Uterus (tissue), 4 donors: ENCODE data around the gene DAO. TPM values are rescaled to one million over a fixed set of nuclear protein-coding genes. Genes with fewer than 3 reads are reported as not detected.

Source experiments
- DNase-seq, 2 donors: peaks; one replicate each; pipeline ENCODE4 v3.0.0-alpha.2; 2019 to 2020
- H3K27ac ChIP-seq, 2 donors: fragments of 200-600 bp; sonication (generic); 1 replicate in 1 of 2; 2 replicates in 1 of 2; pipeline ENCODE4 v1.5.1; 2016 to 2018
- H3K27me3 ChIP-seq, 2 donors: fragments of 200-600 bp; sonication (generic); one replicate each; pipeline ENCODE4 v1.5.1; 2018 to 2019; ENCODE audit warnings: control low read depth in 1 of 2
- H3K36me3 ChIP-seq, 2 donors: fragments of 200-600 bp; sonication (generic); one replicate each; pipeline ENCODE4 v1.5.1; 2019; ENCODE audit warnings: control low read depth in 1 of 2
- H3K4me1 ChIP-seq, 2 donors: fragments of 200-600 bp; sonication (generic); one replicate each; pipeline ENCODE4 v1.5.1; 2018 to 2019; ENCODE audit warnings: control low read depth in 1 of 2
- H3K4me3 ChIP-seq, 2 donors: fragments of 200-600 bp; sonication (generic); 1 replicate in 1 of 2; 2 replicates in 1 of 2; pipeline ENCODE4 v1.5.1; 2018 to 2019; ENCODE audit warnings: mild to moderate bottlenecking in 1 of 2
- H3K9me3 ChIP-seq, 2 donors: fragments of 200-600 bp; sonication (generic); one replicate each; pipeline ENCODE4 v1.5.1; 2019; ENCODE audit warnings: control low read depth in 1 of 2
- POLR2A ChIP-seq, 2 donors: fragments of 450-650 bp; IDR thresholded peaks; one replicate each; pipeline ENCODE4 v1.6.1; 2016; ENCODE audit warnings: antibody characterized with exemption in 2 of 2, mild to moderate bottlenecking in 1 of 2, moderate library complexity in 1 of 2
- intact Hi-C: fragments of 100-400 bp; cut with DNase I; formaldehyde crosslinking; loops from one replicate; pipeline ENCODE4 v1.15.1; 2023; ENCODE audit warnings: low total_unique reads
- total RNA-seq, 4 donors: library from RNA; depleted of rRNA in 3 of 4; stranded (reverse); fragments of >200 nt in 3 of 4; gene quantifications; one replicate each; pipeline versions ENCODE4 v1.1.0 to v1.2.4, GENCODE V29; 2014 to 2023
- TF ChIP-seq, protein P1 (sequence below), 4 experiments: fragments of 200-600 bp in 2 of 4; fragments of 450-650 bp in 2 of 4; sonication (generic) in 2 of 4; IDR thresholded peaks; one replicate each; pipeline ENCODE4 v1.5.1; 2016 to 2019; ENCODE audit warnings: antibody characterized with exemption in 4 of 4, mild to moderate bottlenecking in 2 of 4, moderate library complexity in 1 of 4
- donor health status: DM: yes; HTN: yes; CAD: no.

The DAO gene
- total RNA-seq, 4 donors from 2014 or later = not detected

DNA sequence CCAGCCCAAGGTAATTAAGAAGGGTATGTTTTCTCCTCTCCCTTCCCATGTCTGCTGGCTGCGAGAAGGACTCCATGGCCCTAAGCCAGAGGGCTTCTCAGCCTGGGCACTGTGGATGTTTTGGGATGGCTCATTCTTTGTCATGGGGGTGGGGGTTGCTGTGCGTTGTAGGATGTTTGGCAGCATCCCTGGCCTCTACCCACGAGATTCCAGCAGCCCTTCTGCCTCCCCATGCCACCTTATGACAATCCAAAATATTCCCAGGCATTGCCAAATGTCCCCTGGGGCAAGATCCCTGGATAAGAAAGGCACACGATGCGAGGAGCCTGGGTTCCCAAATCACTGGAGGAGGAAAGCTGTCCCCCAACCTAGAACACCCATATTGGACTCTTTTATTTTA, 36.4 kb downstream of the DAO start:
- intact Hi-C loops = no loop called here
- Histone ChIP-seq H3K27ac (no peak overlapping the region), H3K36me3 (no peaks in the 10 kb centered on the region)

DNA sequence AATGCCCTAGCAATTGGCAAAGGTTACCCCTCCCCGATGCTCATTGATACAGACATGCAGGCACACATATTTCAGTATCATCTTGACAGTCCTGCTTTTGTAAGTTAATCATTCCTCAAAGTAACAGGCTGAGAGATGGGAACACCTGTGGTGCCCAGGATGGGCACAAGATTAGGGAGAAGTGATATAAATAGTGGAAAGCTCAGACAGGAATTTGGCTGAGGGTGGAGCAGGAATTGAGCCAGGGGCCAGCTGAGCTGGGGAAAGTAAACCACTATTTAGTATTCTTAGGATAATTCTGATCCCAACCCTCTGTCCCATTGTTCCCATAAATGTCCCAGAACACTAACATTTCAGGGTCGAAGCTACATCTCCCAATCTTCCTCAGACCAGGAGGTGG, 38.3 kb downstream of the DAO start:
- intact Hi-C loops = no loop called here
- no peak overlapping the region for H3K4me3 ChIP-seq
- DNase-seq = no peak
- no peaks in the 10 kb centered on the region for H3K27me3 ChIP-seq
- TF ChIP-seq, protein P1, sequence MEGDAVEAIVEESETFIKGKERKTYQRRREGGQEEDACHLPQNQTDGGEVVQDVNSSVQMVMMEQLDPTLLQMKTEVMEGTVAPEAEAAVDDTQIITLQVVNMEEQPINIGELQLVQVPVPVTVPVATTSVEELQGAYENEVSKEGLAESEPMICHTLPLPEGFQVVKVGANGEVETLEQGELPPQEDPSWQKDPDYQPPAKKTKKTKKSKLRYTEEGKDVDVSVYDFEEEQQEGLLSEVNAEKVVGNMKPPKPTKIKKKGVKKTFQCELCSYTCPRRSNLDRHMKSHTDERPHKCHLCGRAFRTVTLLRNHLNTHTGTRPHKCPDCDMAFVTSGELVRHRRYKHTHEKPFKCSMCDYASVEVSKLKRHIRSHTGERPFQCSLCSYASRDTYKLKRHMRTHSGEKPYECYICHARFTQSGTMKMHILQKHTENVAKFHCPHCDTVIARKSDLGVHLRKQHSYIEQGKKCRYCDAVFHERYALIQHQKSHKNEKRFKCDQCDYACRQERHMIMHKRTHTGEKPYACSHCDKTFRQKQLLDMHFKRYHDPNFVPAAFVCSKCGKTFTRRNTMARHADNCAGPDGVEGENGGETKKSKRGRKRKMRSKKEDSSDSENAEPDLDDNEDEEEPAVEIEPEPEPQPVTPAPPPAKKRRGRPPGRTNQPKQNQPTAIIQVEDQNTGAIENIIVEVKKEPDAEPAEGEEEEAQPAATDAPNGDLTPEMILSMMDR (IDR thresholded peaks at IDR 0.05) = no peak
- TF ChIP-seq POLR2A (IDR thresholded peaks at IDR 0.05) = no peak
- no peaks in the 10 kb centered on the region for H3K4me1 ChIP-seq
- no peaks in the 10 kb centered on the region for H3K36me3 ChIP-seq
- no peak overlapping the region for H3K27ac ChIP-seq
- no peaks in the 10 kb centered on the region for H3K9me3 ChIP-seq

More for the DNA sequence above, 36.4 kb downstream of the DAO start:
- Histone ChIP-seq H3K27me3 (no peaks in the 10 kb centered on the region), H3K9me3 (no peaks in the 10 kb centered on the region), H3K4me1 (no peaks in the 10 kb centered on the region), H3K4me3 (no peak overlapping the region)
- DNase-seq = no peak
- TF ChIP-seq POLR2A (IDR thresholded peaks at IDR 0.05) = no peak
- TF ChIP-seq, protein P1 (IDR thresholded peaks at IDR 0.05) = no peak

DNA sequence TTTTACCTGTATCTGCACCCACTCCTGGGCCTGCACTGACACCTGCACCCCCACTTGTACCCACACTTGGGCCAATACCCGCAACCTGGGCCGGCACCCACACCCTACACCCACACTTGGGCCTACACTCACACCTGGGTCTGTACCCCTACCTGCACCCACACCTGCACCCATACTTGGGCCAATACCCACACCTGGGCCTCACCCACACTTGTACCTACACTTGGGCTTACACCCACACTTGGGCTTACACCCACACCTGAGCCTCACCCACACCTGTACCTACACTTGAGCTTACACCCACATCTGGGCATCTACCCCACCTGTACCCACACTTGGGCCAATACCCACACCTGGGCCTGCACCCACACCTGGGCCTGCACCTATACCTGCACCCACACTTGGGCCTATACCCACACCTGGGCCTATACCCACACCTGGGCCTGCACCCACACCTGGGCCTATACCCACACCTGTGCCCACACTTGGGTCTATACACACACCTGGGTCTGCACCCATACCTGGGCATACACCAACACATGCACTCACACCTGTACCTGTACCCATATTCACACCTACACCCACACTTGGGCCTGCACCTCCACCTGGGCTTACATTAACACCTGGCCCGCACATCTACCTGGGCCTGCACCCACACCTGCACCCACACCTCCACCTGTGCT, 39.2 kb downstream of the DAO start:
- Histone ChIP-seq H3K27me3 (no peaks in the 10 kb centered on the region), H3K4me3 (no peak overlapping the region), H3K36me3 (no peaks in the 10 kb centered on the region), H3K9me3 (no peaks in the 10 kb centered on the region), H3K27ac (no peak overlapping the region), H3K4me1 (no peaks in the 10 kb centered on the region)
- intact Hi-C loops = no loop called here
- DNase-seq = no peak
- TF ChIP-seq, protein P1 (IDR thresholded peaks at IDR 0.05) = no peak
- no peak for TF ChIP-seq POLR2A (IDR thresholded peaks at IDR 0.05)

DNA sequence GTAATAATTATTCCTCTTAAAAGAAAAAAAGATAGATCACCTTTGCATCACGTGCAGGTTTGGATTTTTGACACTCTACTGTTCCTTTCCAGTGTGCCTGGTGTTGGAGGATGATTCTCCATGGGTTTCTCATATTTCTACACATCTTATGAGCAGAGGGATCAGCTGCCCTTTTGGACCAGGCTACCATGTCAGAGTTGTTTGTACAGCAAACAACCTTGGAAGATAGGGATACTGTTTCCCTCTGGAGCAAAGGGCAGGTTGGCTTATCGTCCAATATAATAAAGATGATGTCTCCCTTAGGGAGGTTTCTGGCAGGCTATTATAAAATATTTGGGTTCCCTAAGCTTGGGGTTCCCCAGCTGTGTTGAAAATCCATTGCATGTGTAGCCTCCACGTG, 42.1 kb downstream of the DAO start:
- Histone ChIP-seq H3K9me3 (no peaks in the 10 kb centered on the region), H3K27me3 (no peaks in the 10 kb centered on the region), H3K36me3 (no peaks in the 10 kb centered on the region), H3K4me1 (no peaks in the 10 kb centered on the region), H3K4me3 (no peak overlapping the region), H3K27ac (no peak overlapping the region)
- no peak for DNase-seq
- TF ChIP-seq POLR2A (IDR thresholded peaks at IDR 0.05) = no peak
- TF ChIP-seq, protein P1 (IDR thresholded peaks at IDR 0.05) = no peak
- intact Hi-C loops = no loop called here

DNA sequence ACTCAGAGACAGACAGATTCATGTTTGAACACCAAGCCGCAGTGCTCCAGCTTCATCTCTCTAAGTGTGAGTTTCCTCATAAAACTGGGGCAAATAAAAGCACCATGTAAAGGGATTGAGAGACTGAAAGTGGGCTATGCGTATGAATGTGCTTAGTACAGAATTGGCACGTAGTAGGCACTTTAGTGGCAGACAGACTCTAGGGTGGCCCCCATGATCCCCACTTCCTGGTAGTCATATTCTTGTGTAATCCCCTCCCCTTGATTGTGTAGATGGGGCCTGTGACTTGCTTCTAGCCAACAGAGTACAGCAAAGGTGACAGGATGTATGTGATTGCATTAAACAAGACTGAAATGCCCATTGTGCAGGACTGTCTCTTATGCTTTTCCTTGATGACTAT, 43.0 kb downstream of the DAO start:
- Histone ChIP-seq H3K4me3 (no peak overlapping the region), H3K27me3 (no peaks in the 10 kb centered on the region), H3K9me3 (no peaks in the 10 kb centered on the region), H3K27ac (no peak overlapping the region), H3K36me3 (no peaks in the 10 kb centered on the region), H3K4me1 (no peaks in the 10 kb centered on the region)
- DNase-seq = no peak
- intact Hi-C loops = no loop called here
- TF ChIP-seq, protein P1 (IDR thresholded peaks at IDR 0.05) = no peak
- TF ChIP-seq POLR2A (IDR thresholded peaks at IDR 0.05) = no peak
